ENCODE data around the gene SMAP2. TPM values are rescaled to one million over a fixed set of nuclear protein-coding genes. Genes with fewer than 3 reads are reported as not detected.

The SMAP2 gene
- total RNA-seq, 2 donors from 2014 or later: 21.4 to 24.6 TPM

DNA sequence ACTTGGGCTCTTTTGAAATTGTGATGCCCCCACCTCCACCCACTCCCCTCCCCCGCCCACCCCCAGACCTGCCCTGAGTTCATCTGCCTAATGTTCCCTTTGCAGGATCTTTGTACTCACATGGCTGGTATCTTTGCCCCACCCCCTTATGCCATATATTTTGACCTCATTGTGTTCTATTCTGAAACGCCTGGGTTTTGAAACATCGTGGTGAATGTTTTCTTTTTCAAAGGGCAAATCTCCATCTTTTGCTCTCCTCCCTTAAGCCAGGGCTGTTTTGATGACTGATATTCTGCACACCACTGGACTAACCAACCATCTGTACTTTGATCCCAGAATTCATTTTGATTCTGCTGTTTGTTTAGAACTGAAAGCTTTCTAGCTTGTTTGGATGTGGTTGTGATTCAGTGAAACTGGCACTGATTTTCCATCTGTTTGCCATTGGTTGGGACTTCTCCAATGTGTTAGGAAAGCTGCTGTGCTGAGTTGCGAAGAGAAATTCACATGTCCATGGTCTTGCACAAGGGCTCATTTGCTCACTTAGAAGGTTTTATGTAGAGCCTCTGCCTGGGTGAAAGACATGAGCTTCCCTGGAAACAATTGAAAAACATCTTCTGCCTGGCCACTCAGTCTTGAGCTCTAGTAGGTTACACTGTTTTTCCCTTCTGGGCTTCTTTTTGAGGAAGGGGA lies 16.5 kb downstream of the SMAP2 start:
- TF ChIP-seq POLR2A (IDR thresholded peaks at IDR 0.05): peak in 1 of 3 donors; percentile 30
- TF ChIP-seq, protein P1, sequence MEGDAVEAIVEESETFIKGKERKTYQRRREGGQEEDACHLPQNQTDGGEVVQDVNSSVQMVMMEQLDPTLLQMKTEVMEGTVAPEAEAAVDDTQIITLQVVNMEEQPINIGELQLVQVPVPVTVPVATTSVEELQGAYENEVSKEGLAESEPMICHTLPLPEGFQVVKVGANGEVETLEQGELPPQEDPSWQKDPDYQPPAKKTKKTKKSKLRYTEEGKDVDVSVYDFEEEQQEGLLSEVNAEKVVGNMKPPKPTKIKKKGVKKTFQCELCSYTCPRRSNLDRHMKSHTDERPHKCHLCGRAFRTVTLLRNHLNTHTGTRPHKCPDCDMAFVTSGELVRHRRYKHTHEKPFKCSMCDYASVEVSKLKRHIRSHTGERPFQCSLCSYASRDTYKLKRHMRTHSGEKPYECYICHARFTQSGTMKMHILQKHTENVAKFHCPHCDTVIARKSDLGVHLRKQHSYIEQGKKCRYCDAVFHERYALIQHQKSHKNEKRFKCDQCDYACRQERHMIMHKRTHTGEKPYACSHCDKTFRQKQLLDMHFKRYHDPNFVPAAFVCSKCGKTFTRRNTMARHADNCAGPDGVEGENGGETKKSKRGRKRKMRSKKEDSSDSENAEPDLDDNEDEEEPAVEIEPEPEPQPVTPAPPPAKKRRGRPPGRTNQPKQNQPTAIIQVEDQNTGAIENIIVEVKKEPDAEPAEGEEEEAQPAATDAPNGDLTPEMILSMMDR (IDR thresholded peaks at IDR 0.05): no peak
- peak; percentile 36 for ATAC-seq
- Histone ChIP-seq H3K27me3 (no peaks in the 10 kb centered on the region), H3K4me3 (no peak overlapping the region), H3K9me3 (no peaks in the 10 kb centered on the region), H3K27ac (peak overlapping the region; percentile 6 to 86 (median 50)), H3K4me1 (peaks cover 76% of the 10 kb centered on the region), H3K36me3 (replicated peaks in 1 of 2; ENCODE audit: insufficient read depth in 1 of 2, low read depth in 2 of 2) (no peaks in the 10 kb centered on the region)
- 45 to 62% methylated on average over 4 of the region's 4 CpGs for WGBS, 2 donors
- intact Hi-C loops (cut with DNase I): no loop called here
- DNase-seq: peak in 2 of 4 donors; percentile 49 to 73

DNA sequence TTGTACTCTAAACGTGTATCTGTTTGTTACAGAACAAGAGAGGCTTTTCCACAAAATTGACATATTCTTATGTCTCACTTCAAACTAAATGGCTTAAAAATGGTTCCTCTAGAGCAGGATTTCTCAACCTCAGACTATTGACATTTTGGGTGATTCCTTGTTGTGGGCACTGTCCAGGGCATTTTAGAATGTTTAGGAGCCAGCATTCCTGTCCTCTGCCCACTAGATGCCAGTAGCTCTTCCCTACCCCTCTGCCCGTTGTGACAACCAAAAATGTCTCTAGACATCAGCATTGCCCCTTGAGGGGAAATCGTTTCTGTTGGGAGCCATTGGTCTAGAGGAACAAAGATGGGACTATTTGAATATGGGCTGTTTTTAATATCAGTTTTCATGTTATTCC lies 17.3 kb downstream of the SMAP2 start:
- intact Hi-C loops (cut with DNase I): no loop called here
- Histone ChIP-seq H3K27ac (peak overlapping the region; percentile 6 to 86 (median 50)), H3K9me3 (no peaks in the 10 kb centered on the region), H3K27me3 (no peaks in the 10 kb centered on the region), H3K4me3 (no peak overlapping the region), H3K36me3 (replicated peaks in 1 of 2; ENCODE audit: insufficient read depth in 1 of 2, low read depth in 2 of 2) (no peaks in the 10 kb centered on the region), H3K4me1 (peaks cover 76% of the 10 kb centered on the region)
- WGBS, 2 donors: 89 to 94% methylated on average over 3 of the region's 3 CpGs
- TF ChIP-seq, protein P1 (IDR thresholded peaks at IDR 0.05): no peak
- no peak for TF ChIP-seq POLR2A (IDR thresholded peaks at IDR 0.05)
- no peak for ATAC-seq
- no peak for DNase-seq

DNA sequence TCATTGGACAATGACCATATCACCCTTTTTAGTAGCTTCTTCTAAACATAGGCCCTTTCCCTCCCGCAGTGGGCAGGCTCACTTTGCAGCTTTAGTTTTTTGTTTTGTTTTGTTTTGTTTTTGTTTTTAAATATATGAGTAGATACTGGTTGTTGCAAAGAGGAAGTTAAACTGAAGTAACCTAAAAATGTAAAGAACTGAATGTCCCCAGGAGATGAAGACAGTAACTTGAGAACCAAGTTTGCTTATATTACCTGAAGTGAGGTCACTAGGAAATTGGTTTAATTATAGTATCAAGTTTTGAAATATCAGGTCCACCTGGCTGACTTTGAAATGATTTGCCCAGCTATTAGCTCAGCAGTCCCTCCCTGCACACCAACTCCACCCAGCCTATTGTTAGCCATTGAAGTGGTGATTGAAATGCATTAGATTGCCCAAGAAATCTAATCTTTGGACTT lies 18.2 kb downstream of the SMAP2 start:
- peak in 1 of 4 donors; percentile 48 for DNase-seq
- peak; percentile 70 for ATAC-seq
- no peaks in the 10 kb centered on the region for H3K9me3 ChIP-seq
- H3K27me3 ChIP-seq: no peaks in the 10 kb centered on the region
- TF ChIP-seq POLR2A (IDR thresholded peaks at IDR 0.05): peak in 1 of 3 donors; percentile 8
- TF ChIP-seq, protein P1 (IDR thresholded peaks at IDR 0.05): no peak
- peaks cover 68% of the 10 kb centered on the region for H3K4me1 ChIP-seq
- no peak overlapping the region for H3K4me3 ChIP-seq
- no peaks in the 10 kb centered on the region for H3K36me3 ChIP-seq (replicated peaks in 1 of 2; ENCODE audit: insufficient read depth in 1 of 2, low read depth in 2 of 2)
- 71 to 100% methylated on average over 1 of the region's 1 CpG for WGBS, 2 donors
- peak overlapping the region in 1 of 4 donors; percentile 86 for H3K27ac ChIP-seq
- intact Hi-C loops (cut with DNase I): no loop called here

DNA sequence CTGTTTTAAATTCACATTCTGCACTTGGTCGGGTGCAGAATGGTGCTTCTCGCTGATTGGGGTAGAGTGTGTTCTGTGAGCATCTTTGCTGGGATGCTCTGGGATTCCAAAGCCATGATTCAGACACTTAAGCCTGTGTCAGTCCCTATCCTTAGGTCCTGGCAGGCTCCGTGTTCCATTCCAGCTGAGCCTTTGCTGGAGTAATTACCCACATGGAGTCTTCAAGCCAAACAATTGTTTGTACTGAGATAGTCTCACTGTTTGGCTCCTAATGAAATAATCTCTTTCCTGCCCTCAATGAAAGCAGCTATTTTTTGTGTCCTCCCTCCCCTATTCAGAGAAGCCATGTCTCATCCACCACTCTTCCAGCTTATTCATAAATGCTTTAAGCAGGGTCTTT lies 18.7 kb downstream of the SMAP2 start:
- peak overlapping the region in 1 of 4 donors; percentile 86 for H3K27ac ChIP-seq
- H3K4me3 ChIP-seq: no peak overlapping the region
- intact Hi-C loops (cut with DNase I): no loop called here
- peaks cover 63% of the 10 kb centered on the region for H3K4me1 ChIP-seq
- no peak for DNase-seq
- 73 to 78% methylated on average over 3 of the region's 3 CpGs for WGBS, 2 donors
- no peaks in the 10 kb centered on the region for H3K36me3 ChIP-seq (replicated peaks in 1 of 2; ENCODE audit: insufficient read depth in 1 of 2, low read depth in 2 of 2)
- TF ChIP-seq, protein P1 (IDR thresholded peaks at IDR 0.05): no peak
- TF ChIP-seq POLR2A (IDR thresholded peaks at IDR 0.05): no peak
- no peak for ATAC-seq
- H3K27me3 ChIP-seq: no peaks in the 10 kb centered on the region
- no peaks in the 10 kb centered on the region for H3K9me3 ChIP-seq

DNA sequence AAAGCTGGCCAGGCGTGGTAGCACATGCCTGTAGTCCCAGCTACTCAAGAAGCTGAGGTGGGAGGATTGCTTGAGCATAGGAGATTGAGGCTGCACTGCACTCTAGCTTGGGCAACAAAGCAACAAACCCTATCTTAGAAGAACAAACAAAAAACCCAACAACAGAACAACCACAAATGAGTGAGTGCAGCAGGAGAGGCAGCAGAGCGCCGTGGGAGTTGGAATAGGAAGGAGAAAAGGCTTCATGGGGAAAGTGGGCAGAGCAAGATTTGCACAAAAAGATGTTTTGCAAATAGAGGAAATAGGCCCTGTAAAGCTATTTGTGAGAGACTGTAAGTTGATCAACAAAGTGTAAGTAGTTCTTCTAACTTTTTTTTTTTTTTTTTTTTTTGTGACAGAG lies 19.6 kb downstream of the SMAP2 start:
- peak in 1 of 3 donors; percentile 23 for TF ChIP-seq POLR2A (IDR thresholded peaks at IDR 0.05)
- TF ChIP-seq, protein P1 (IDR thresholded peaks at IDR 0.05): no peak
- no peak for ATAC-seq
- H3K9me3 ChIP-seq: no peaks in the 10 kb centered on the region
- no peaks in the 10 kb centered on the region for H3K27me3 ChIP-seq
- intact Hi-C loops (cut with DNase I): no loop called here
- no peak for DNase-seq
- peak overlapping the region in 1 of 4 donors; percentile 86 for H3K27ac ChIP-seq
- no peaks in the 10 kb centered on the region for H3K36me3 ChIP-seq (replicated peaks in 1 of 2; ENCODE audit: insufficient read depth in 1 of 2, low read depth in 2 of 2)
- H3K4me1 ChIP-seq: peaks cover 54% of the 10 kb centered on the region
- no peak overlapping the region for H3K4me3 ChIP-seq
- 77 to 89% methylated on average over 3 of the region's 3 CpGs for WGBS, 2 donors

All from body of pancreas (tissue), 4 donors.